IMR-90 (cell line): ENCODE measurements around the gene TNS3. TPM values are rescaled to one million over a fixed set of nuclear protein-coding genes. Genes with fewer than 3 reads are reported as not detected.

Source experiments
- ATAC-seq: fragments of 200-7000 bp; cut with Tn5 transposase; 2 replicates; pipeline ENCODE4 v1.9.1; 2020; ENCODE audit warnings: low read depth, mild to moderate bottlenecking, moderate library complexity
- BruUV-seq: library from RNA; stranded (reverse); fragments of 400-500 nt; replicated peaks from 2 replicates; lab custom pipeline; 2021; lab: Mats Ljungman, UMichigan
- CTCF ChIA-PET: fragments of 300-600 bp; formaldehyde crosslinking; extraction: SDS; loops from one replicate; lab custom pipeline; 2021; ENCODE audit warnings: antibody characterized with exemption; lab: Yijun Ruan, JAX
- POLR2A ChIA-PET: fragments of 300-600 bp; sonication (Branson Sonifier 250); formaldehyde crosslinking; loops from one replicate; lab custom pipeline; 2022; ENCODE audit warnings: antibody characterized with exemption; ENCODE audit not compliant: unreplicated experiment; lab: Charles Lee
- DNase-seq: peaks from one replicate; pipeline ENCODE4 v3.0.0; 2013
- H2AFZ ChIP-seq: replicated peaks from 2 replicates; pipeline ENCODE3; 2013; ENCODE audit warnings: low read length, mild to moderate bottlenecking; ENCODE audit not compliant: poor library complexity
- H2AK5ac ChIP-seq: 2 replicates; pipeline ENCODE4 v1.6.1; 2013; ENCODE audit warnings: low read depth, low read length, inconsistent platforms
- H2AK9ac ChIP-seq: replicated peaks from 2 replicates; pipeline ENCODE3; 2013; ENCODE audit warnings: mild to moderate bottlenecking, low read depth, low read length, moderate library complexity; ENCODE audit not compliant: poor library complexity
- H2BK120ac ChIP-seq: 2 replicates; pipeline ENCODE4 v1.6.1; 2013; ENCODE audit warnings: low read depth, low read length, inconsistent platforms
- H2BK15ac ChIP-seq: 3 replicates; pipeline ENCODE4 v1.6.1; 2013; ENCODE audit warnings: low read depth, low read length, inconsistent platforms
- H2BK20ac ChIP-seq: 2 replicates; pipeline ENCODE4 v1.6.1; 2013; ENCODE audit warnings: low read depth, mild to moderate bottlenecking, inconsistent platforms, low read length, moderate library complexity
- H2BK5ac ChIP-seq: 2 replicates; pipeline ENCODE4 v1.6.1; 2013; ENCODE audit warnings: mild to moderate bottlenecking, low read depth, low read length, inconsistent platforms; ENCODE audit not compliant: poor library complexity, severe bottlenecking
- H3K14ac ChIP-seq: replicated peaks from 2 replicates; pipeline ENCODE4 v1.6.1; 2013; ENCODE audit warnings: low read depth, low read length, inconsistent platforms
- H3K18ac ChIP-seq: 2 replicates; pipeline ENCODE4 v1.6.1; 2013; ENCODE audit warnings: low read depth, low read length, control low read depth
- H3K23ac ChIP-seq: 2 replicates; pipeline ENCODE4 v1.6.1; 2013; ENCODE audit warnings: low read depth, low read length, inconsistent platforms
- H3K27ac ChIP-seq: 2 replicates; pipeline ENCODE4 v1.5.1; 2013; ENCODE audit warnings: mild to moderate bottlenecking, control low read depth, low read length; ENCODE audit not compliant: insufficient read depth
- H3K27me3 ChIP-seq: 2 replicates; pipeline ENCODE4 v1.6.1; 2013; ENCODE audit warnings: low read length; ENCODE audit not compliant: control insufficient read depth, insufficient read depth
- H3K36me3 ChIP-seq: 2 replicates; pipeline ENCODE4 v1.6.1; 2013; ENCODE audit warnings: low read length, mixed read lengths; ENCODE audit not compliant: control insufficient read depth, insufficient read depth
- H3K4ac ChIP-seq: 2 replicates; pipeline ENCODE4 v1.6.1; 2013; ENCODE audit warnings: low read depth, low read length, inconsistent platforms
- H3K4me1 ChIP-seq: 2 replicates; pipeline ENCODE4 v1.6.1; 2013; ENCODE audit warnings: low read length, mixed read lengths; ENCODE audit not compliant: control insufficient read depth, insufficient read depth
- H3K4me2 ChIP-seq: 2 replicates; pipeline ENCODE4 v1.6.1; 2013; ENCODE audit warnings: low read depth, mild to moderate bottlenecking, control low read depth, low read length, moderate library complexity
- H3K4me3 ChIP-seq: 2 replicates; pipeline ENCODE4 v1.5.1; 2013; ENCODE audit warnings: low read depth, mild to moderate bottlenecking, control low read depth, low read length, moderate library complexity; ENCODE audit not compliant: insufficient read depth
- H3K56ac ChIP-seq: 2 replicates; pipeline ENCODE4 v1.6.1; 2013; ENCODE audit warnings: low read length, inconsistent platforms; ENCODE audit not compliant: insufficient read depth; ENCODE audit errors: extremely low read depth
- H3K79me1 ChIP-seq, 2 experiments: 2 replicates each; pipeline ENCODE4 v1.6.1; 2013; ENCODE audit warnings: low read length in 2 of 2, inconsistent platforms in 1 of 2, low read depth in 1 of 2
- H3K9ac ChIP-seq: 2 replicates; pipeline ENCODE4 v1.6.1; 2013; ENCODE audit warnings: low read depth, low read length, control low read depth
- H3K9me1 ChIP-seq: 2 replicates; pipeline ENCODE4 v1.6.1; 2013; ENCODE audit warnings: low read length, inconsistent platforms; ENCODE audit not compliant: insufficient read depth
- H3K9me3 ChIP-seq: 2 replicates; pipeline ENCODE4 v1.6.1; 2013; ENCODE audit warnings: low read length; ENCODE audit not compliant: control insufficient read depth, insufficient read depth
- H4K20me1 ChIP-seq: 2 replicates; pipeline ENCODE4 v1.6.1; 2013; ENCODE audit warnings: low read length, inconsistent platforms; ENCODE audit not compliant: insufficient read depth
- H4K5ac ChIP-seq: 2 replicates; pipeline ENCODE4 v1.6.1; 2013; ENCODE audit warnings: mild to moderate bottlenecking, low read depth, low read length, control low read depth
- H4K8ac ChIP-seq, 2 experiments: 2 replicates each; pipeline ENCODE4 v1.6.1; 2013; ENCODE audit warnings: low read depth in 2 of 2, low read length in 2 of 2, control low read depth in 1 of 2, inconsistent platforms in 1 of 2
- H4K91ac ChIP-seq: 2 replicates; pipeline ENCODE4 v1.6.1; 2013; ENCODE audit warnings: low read depth, low read length, inconsistent platforms; ENCODE audit not compliant: insufficient read depth
- BHLHE40 ChIP-seq: fragments of 150-350 bp; IDR thresholded peaks from 2 replicates; pipeline ENCODE4 v1.6.1; 2016; ENCODE audit warnings: mild to moderate bottlenecking, low read depth, low read length
- NFE2L2 ChIP-seq: fragments of 150-350 bp; IDR thresholded peaks from 2 replicates; pipeline ENCODE4 v1.6.1; 2016; ENCODE audit warnings: low read depth, mild to moderate bottlenecking, low read length
- RCOR1 ChIP-seq: IDR thresholded peaks from 2 replicates; pipeline ENCODE4 v1.6.1; 2012; ENCODE audit warnings: mild to moderate bottlenecking, low read length, improper control_type of control experiment; ENCODE audit not compliant: insufficient replicate concordance
- WGBS, 2 experiments: methylation state at CpG; one replicate each; pipeline versions ENCODE4 v1.1.5 to v1.1.7; 2013; ENCODE audit warnings: missing lambda C conversion rate in 2 of 2; ENCODE audit not compliant: insufficient read length in 1 of 2; ENCODE audit errors: extremely low coverage in 2 of 2; 5-methylcytosine and 5-hydroxymethylcytosine counted together
- dilution Hi-C: fragments of 300-500 bp; cut with HindIII; formaldehyde crosslinking; loops from one replicate; pipeline ENCODE4 v1.14.3; 2018; ENCODE audit warnings: low sequenced_read_pairs; ENCODE audit not compliant: unreplicated experiment
- in situ Hi-C: fragments of 300-500 bp; cut with MboI; formaldehyde crosslinking; loops from 3 replicates; pipeline ENCODE4 v1.14.3; 2019; ENCODE audit warnings: low sequenced_read_pairs, inconsistent platforms, mixed read lengths
- intact Hi-C: fragments of 100-400 bp; cut with micrococcal nuclease; formaldehyde crosslinking; loops from 2 replicates; pipeline ENCODE4 v1.10.0; 2022
- polyA plus RNA-seq, 3 experiments: library from polyadenylated mRNA; depleted of rRNA; stranded (reverse); fragments of >200 nt; gene quantifications; 2 replicates each; pipeline ENCODE4 v1.2.3, GENCODE V29; 2012; ENCODE audit warnings: low replicate concordance in 1 of 3
- total RNA-seq: library from RNA; depleted of rRNA; stranded (reverse); fragments of >200 nt; gene quantifications from 2 replicates; pipeline ENCODE4 v1.2.3, GENCODE V29; 2012
- TF ChIP-seq, protein P1 (sequence below): fragments of 150-350 bp; IDR thresholded peaks from 2 replicates; pipeline ENCODE4 v1.6.1; 2017; ENCODE audit warnings: mild to moderate bottlenecking, antibody characterized with exemption, low read length, low read depth

Gene TNS3
- total and polyA plus RNA-seq, 2 of the 4 experiments (the other 2 are of a cell fraction): 64.3 to 79.2 TPM

DNA sequence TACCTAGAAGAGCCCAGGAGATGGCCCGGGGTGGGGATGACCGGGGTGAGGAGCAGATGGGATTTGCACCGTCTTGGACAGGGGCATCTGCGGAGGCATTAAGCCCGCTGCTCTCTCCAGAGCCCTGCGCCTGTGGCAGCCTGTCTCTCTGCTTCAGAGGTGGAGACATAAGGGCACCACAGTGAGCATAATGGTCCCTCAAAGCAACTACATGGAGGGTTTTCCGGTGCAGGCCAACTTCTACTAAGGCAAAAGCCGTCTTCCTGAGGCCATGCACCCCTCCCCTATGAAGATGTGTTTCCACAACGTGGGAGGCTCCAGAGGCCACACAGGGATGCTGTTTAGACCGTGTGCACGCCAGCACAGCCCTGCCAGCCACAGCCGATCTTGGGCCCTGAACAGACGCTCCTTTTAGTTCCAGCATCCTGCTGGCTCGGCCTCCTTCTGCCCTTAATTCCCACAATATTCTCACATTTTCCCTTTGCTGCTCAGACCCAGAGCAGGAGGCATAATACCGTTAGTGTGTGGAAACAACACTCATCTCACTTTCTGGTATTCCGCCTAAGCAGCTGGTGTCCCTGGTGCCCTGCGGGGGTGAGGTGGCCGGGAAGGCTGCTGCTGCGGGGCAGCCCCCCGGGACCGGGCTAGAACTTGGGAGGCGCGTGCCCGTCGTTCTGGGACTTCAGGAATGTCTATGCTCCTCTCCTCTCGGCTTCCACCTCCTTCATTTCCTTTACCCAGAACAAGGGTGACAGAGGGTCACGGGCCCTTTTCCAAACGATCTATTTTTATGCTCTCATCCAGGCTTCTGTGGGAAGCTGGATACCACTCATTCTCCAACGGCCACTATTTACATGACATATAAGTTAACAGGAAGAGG is 266.9 kb downstream of the TNS3 start:
- H3K27ac ChIP-seq: peak overlapping the region; percentile 36
- H2BK15ac ChIP-seq: peak overlapping the region; percentile 14; the same call in 1 of the 3 replicates
- H3K14ac ChIP-seq: peak overlapping the region; percentile 69
- peak; percentile 88 for DNase-seq
- H3K4me1 ChIP-seq: peaks cover 15% of the 10 kb centered on the region
- dilution Hi-C loops: no loop called here
- 0 out of 2 replicates have a peak overlapping the region, but pooled peaks have one; percentile 5 for H4K91ac ChIP-seq
- peak overlapping the region; percentile 26 for H2BK5ac ChIP-seq
- H3K18ac ChIP-seq: peak overlapping the region; percentile 1; the same call in 1 of the 2 replicates
- ATAC-seq: peak; percentile 88
- peak overlapping the region; percentile 72 for H2AFZ ChIP-seq
- H2BK20ac ChIP-seq: peak overlapping the region; percentile 60; the same call in 1 of the 2 replicates
- H2AK5ac ChIP-seq: peak overlapping the region; percentile 83; the same call in 1 of the 2 replicates
- CTCF ChIA-PET: interaction anchor here (0.8 kb wide), 1 partner anchor 11 kb away, joined by 3 read pairs; no protein-coding TSS in a partner anchor
- H3K9me1 ChIP-seq: peaks cover 27% of the 10 kb centered on the region
- peaks cover 18% of the 10 kb centered on the region; the same call in 1 of the 2 replicates for H4K20me1 ChIP-seq
- peaks cover 47 to 76% of the 10 kb centered on the region in 2 experiments for H3K79me1 ChIP-seq
- H3K27me3 ChIP-seq: no peaks in the 10 kb centered on the region
- H3K9ac ChIP-seq: no peak overlapping the region
- TF ChIP-seq BHLHE40 (0 out of 2 replicates have a peak, but pooled peaks have one; percentile 52), RCOR1 (no peak), NFE2L2 (no peak)
- TF ChIP-seq, protein P1, sequence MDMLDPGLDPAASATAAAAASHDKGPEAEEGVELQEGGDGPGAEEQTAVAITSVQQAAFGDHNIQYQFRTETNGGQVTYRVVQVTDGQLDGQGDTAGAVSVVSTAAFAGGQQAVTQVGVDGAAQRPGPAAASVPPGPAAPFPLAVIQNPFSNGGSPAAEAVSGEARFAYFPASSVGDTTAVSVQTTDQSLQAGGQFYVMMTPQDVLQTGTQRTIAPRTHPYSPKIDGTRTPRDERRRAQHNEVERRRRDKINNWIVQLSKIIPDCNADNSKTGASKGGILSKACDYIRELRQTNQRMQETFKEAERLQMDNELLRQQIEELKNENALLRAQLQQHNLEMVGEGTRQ: peak; percentile 49; the same call in 1 of the 2 replicates
- H3K4ac ChIP-seq: peak overlapping the region; percentile 55
- BruUV-seq: no TSS peak
- POLR2A ChIA-PET: interaction anchor here (0.5 kb wide), 1 partner anchor 23 kb away, joined by 3 read pairs; no protein-coding TSS in a partner anchor
- H4K8ac ChIP-seq: peak overlapping the region; percentile 12 to 85; a peak in 3 of 4 replicates
- no peaks in the 10 kb centered on the region for H3K9me3 ChIP-seq
- WGBS, 2 experiments: 73% methylated on average over 8 of the region's 29 CpGs; no CpG with 5 or more reads in 1 of the 2 experiments
- peak overlapping the region; percentile 77 for H2BK120ac ChIP-seq
- H3K4me3 ChIP-seq: no peak overlapping the region
- 0 out of 2 replicates have a peak overlapping the region, but pooled peaks have one; percentile 24 for H3K56ac ChIP-seq
- in situ Hi-C loops: no loop called here
- H3K4me2 ChIP-seq: peak overlapping the region; percentile 1
- peak overlapping the region; percentile 80 for H3K23ac ChIP-seq
- peaks cover 24% of the 10 kb centered on the region for H3K36me3 ChIP-seq
- H2AK9ac ChIP-seq: peak overlapping the region; percentile 51
- intact Hi-C loops: no loop called here
- no peak overlapping the region for H4K5ac ChIP-seq
